LNCAP (cell line): ENCODE data around the gene SYT1.

Experiments used
- TF ChIP-seq, protein P1 (sequence below): fragments of 450-650 bp; IDR thresholded peaks from 2 replicates; pipeline ENCODE4 v1.5.1; 2017; ENCODE audit warnings: mild to moderate bottlenecking

SYT1 gene

DNA sequence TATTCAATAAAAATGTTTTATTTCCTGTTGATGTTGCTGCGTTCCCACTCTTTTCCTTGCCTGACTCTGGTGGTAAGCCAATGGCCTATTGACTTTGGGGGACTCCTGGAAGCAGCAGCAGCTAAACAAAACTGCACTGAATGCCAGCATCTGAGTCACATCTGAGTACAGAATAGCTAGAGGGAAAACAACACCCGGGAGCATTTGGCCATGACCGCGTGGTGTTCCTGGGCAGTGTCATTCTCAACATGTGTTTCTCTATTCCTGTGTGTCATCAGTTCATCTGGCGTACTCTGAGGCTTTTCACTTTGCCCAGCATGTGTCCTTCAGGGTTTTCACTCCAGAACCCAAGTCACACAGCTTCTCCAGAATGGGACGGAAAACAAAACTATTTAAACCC, 587.4 kb downstream of the SYT1 start:
- TF ChIP-seq, protein P1, sequence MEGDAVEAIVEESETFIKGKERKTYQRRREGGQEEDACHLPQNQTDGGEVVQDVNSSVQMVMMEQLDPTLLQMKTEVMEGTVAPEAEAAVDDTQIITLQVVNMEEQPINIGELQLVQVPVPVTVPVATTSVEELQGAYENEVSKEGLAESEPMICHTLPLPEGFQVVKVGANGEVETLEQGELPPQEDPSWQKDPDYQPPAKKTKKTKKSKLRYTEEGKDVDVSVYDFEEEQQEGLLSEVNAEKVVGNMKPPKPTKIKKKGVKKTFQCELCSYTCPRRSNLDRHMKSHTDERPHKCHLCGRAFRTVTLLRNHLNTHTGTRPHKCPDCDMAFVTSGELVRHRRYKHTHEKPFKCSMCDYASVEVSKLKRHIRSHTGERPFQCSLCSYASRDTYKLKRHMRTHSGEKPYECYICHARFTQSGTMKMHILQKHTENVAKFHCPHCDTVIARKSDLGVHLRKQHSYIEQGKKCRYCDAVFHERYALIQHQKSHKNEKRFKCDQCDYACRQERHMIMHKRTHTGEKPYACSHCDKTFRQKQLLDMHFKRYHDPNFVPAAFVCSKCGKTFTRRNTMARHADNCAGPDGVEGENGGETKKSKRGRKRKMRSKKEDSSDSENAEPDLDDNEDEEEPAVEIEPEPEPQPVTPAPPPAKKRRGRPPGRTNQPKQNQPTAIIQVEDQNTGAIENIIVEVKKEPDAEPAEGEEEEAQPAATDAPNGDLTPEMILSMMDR: no peak

DNA sequence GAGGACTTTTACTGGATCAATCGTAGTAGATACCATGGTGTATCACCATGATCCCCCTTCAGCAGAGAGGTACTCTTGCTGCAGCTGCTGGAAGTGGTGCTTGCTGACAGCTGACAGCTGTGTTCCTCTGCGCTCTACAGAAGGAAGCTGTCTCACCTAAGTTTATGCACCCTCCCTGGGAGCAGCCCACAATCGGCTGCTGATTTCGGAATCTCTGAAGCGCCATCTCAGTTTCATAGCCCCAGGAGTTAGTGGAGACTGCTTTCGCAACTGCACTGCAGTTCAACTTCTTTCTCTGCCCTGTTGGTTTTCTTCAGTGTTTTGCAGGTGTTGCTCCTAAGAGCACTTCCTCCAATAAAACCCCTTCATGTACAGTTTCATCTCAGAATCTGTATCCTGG, 588.3 kb downstream of the SYT1 start:
- TF ChIP-seq, protein P1: no peak

DNA sequence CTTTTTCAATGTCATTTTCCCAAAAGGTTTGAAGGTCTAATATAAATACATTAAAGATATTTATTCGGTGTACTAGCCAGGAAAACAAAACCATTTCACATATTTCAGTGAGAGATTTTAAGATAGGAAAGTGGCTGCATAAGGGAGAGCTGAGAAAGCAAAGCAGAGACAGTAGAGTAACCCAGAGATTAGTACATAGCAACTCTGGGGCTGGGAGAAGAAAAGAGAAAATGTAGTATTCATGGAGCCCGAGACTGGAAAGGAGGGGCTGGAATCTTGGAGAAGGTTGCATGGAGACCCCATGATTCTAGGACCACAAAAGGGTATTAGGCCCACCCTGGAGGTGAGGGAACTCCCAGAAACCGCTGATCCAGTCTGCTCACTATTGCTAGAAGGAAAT, 589.2 kb downstream of the SYT1 start:
- TF ChIP-seq, protein P1: no peak

DNA sequence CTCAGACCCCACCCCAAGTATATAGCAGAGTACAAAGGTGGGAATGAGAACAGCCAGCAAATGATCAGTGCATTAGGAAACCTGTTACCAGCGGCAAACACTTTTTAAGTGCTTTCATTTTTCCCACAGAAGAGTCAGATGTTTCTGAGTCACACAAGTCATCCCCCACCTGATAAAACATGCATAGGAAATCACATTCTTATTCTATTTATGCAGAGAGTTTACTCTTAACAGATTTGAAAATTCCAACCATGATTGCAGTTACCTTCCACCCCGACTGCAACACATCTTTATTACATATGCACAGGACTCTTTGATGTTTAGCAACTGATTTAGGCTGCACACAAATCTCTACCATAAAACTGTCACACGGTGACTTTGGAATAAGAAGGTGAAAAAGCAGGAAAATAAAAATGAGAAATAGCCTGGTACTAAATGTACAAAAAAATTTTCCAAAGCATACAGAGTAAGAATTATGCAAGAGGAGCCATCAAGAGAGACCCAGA, 589.8 kb downstream of the SYT1 start:
- TF ChIP-seq, protein P1: no peak

DNA sequence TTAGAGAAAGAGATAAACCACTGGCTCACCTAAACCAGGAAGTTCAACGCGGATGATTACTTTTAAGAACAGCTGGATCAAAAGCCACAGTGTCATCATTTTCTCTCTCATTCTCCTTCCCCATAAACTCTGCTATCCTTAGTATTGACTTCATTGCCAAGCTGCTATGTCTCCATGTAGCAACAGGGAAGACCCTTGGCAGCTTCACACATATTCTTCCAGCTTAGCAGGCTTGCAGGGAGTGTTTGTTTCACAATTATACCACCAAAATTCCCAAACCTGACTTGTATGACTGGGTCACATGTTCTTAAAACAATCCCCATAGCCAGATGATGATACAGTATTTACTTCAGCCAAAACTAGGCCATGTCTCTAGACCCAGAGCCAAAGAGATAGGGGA, 590.7 kb downstream of the SYT1 start:
- TF ChIP-seq, protein P1: no peak

DNA sequence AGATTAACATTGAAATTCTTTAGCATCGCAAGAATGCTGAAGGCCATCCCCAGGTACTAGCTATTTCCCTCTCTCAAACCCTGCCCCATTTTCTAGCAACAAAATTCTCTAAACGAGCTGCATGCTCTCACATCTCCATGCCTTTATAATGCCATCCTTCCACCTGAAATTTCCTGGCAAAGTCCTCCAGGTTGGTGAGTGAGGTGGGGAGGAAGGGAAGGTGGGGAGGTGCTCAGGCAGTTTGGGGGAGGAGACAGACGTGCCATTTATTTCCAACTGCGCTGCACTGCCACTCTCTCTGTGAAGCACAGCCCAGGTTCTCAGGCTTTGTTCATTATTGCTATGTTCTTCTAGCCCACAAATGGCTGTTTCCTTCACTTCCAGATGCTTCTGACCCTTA, 617.7 kb downstream of the SYT1 start:
- TF ChIP-seq, protein P1: no peak

DNA sequence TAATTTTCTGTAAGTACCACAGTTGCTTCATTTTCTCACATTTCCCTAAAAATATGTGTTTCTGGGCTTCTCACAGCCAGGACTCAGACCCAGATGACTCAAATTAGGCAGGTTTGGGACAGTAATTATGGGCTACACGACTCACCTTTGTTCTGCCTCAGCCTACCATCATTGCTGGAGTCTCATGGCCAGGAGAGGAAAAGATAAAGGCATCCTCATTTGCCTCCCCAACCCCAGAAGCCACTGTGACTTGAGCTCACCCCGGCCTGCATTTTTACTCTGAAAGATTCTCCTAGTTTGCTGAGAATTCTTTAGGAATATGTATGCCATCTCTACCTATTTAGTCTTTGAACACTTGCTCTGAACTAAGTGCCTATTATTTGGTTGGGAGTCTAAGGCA, 618.3 kb downstream of the SYT1 start:
- TF ChIP-seq, protein P1: no peak

DNA sequence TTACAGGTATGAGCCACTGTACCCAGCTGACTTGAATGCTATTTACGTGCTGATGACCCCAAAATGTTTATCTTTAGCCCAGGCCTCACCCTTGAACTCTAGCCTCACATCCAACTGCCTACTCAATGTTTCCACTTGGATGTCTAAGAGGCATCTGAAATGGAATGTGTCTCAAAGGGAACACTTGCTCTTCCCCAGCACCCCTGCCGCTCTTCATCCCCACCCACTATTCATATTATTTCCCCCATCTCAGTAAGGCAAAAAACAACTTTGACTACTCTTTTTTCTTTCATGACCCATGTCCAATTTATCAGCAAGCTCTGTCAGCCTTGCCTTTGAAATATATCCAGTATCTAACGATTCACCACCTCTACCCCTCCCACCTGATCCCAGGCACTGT, 621.6 kb downstream of the SYT1 start:
- TF ChIP-seq, protein P1: no peak
